ENCODE data around the gene CPNE4. TPM values are rescaled to one million over a fixed set of nuclear protein-coding genes. Genes with fewer than 3 reads are reported as not detected.

Gene CPNE4
- total RNA-seq, 1 experiment from 2014 or later: 0.41 TPM

GRCh38 chr3:131850223-131850622, 184.6 kb downstream of the CPNE4 start:
- Mint-ChIP-seq H3K27ac (ENCODE audit: unreplicated experiment) (no peak overlapping the region), H3K36me3 (ENCODE audit: insufficient read depth, unreplicated experiment) (no peaks in the 10 kb centered on the region), H3K9me3 (ENCODE audit: unreplicated experiment) (no peaks in the 10 kb centered on the region), H3K27me3 (ENCODE audit: insufficient read depth, unreplicated experiment) (peaks cover 10% of the 10 kb centered on the region), H3K4me1 (ENCODE audit: low read depth, unreplicated experiment) (no peaks in the 10 kb centered on the region), H3K4me3 (ENCODE audit: unreplicated experiment) (no peak overlapping the region)
- no peaks in the 10 kb centered on the region for H3K4me1 ChIP-seq
- no peaks in the 10 kb centered on the region for H3K27me3 ChIP-seq (replicated peaks; ENCODE audit: control insufficient read depth, insufficient read depth, low read length)
- intact Hi-C loops (cut with micrococcal nuclease; ENCODE audit: unreplicated experiment): no loop called here
- H3K4me3 ChIP-seq (ENCODE audit: low read depth, low read length): no peak overlapping the region
- no peak for TF ChIP-seq CTCF (IDR thresholded peaks at IDR 0.05; ENCODE audit: insufficient read depth in 1 of 2, low read depth in 1 of 2, low read length in 1 of 2, severe bottlenecking in 1 of 2, unreplicated experiment in 1 of 2)
- no peaks in the 10 kb centered on the region; the same call in 1 of the 2 replicates for H3K9me3 ChIP-seq
- CTCF ChIA-PET: no interaction called here
- H3K36me3 ChIP-seq (ENCODE audit: control insufficient read depth, insufficient read depth, low read length): no peaks in the 10 kb centered on the region
- POLR2A ChIA-PET: no interaction called here
- no peak for DNase-seq
- no TSS peak for BruUV-seq (replicated peaks)

- no peaks in the 10 kb centered on the region for H3K36me3 ChIP-seq (ENCODE audit: control insufficient read depth, insufficient read depth, low read length)
- intact Hi-C loops (cut with micrococcal nuclease; ENCODE audit: unreplicated experiment): no loop called here
- Mint-ChIP-seq H3K27ac (ENCODE audit: unreplicated experiment) (no peak overlapping the region), H3K4me1 (ENCODE audit: low read depth, unreplicated experiment) (no peaks in the 10 kb centered on the region), H3K9me3 (ENCODE audit: unreplicated experiment) (no peaks in the 10 kb centered on the region), H3K4me3 (ENCODE audit: unreplicated experiment) (no peak overlapping the region), H3K36me3 (ENCODE audit: insufficient read depth, unreplicated experiment) (no peaks in the 10 kb centered on the region), H3K27me3 (ENCODE audit: insufficient read depth, unreplicated experiment) (peaks cover 12% of the 10 kb centered on the region)
- ChIA-PET POLR2A (no interaction called here), CTCF (no interaction called here)
- no peaks in the 10 kb centered on the region for H3K27me3 ChIP-seq (replicated peaks; ENCODE audit: control insufficient read depth, insufficient read depth, low read length)
- BruUV-seq (replicated peaks): no TSS peak
- no peaks in the 10 kb centered on the region for H3K4me1 ChIP-seq
- H3K9me3 ChIP-seq: no peaks in the 10 kb centered on the region; the same call in 1 of the 2 replicates
- DNase-seq: no peak
- no peak for TF ChIP-seq CTCF (IDR thresholded peaks at IDR 0.05; ENCODE audit: insufficient read depth in 1 of 2, low read depth in 1 of 2, low read length in 1 of 2, severe bottlenecking in 1 of 2, unreplicated experiment in 1 of 2)
- no peak overlapping the region for H3K4me3 ChIP-seq (ENCODE audit: low read depth, low read length)
Observed at GRCh38 chr3:131849616-131850015, 185.2 kb downstream of the CPNE4 start.

- no TSS peak for BruUV-seq (replicated peaks)
- no peak overlapping the region for H3K4me3 Mint-ChIP-seq (ENCODE audit: unreplicated experiment)
- H3K4me1 Mint-ChIP-seq (ENCODE audit: low read depth, unreplicated experiment): no peaks in the 10 kb centered on the region
- intact Hi-C loops (cut with micrococcal nuclease; ENCODE audit: unreplicated experiment): no loop called here
- H3K36me3 Mint-ChIP-seq (ENCODE audit: insufficient read depth, unreplicated experiment): no peaks in the 10 kb centered on the region
- Histone ChIP-seq H3K4me3 (ENCODE audit: low read depth, low read length) (no peak overlapping the region), H3K9me3 (no peaks in the 10 kb centered on the region; the same call in 1 of the 2 replicates), H3K4me1 (no peaks in the 10 kb centered on the region), H3K36me3 (ENCODE audit: control insufficient read depth, insufficient read depth, low read length) (no peaks in the 10 kb centered on the region), H3K27me3 (replicated peaks; ENCODE audit: control insufficient read depth, insufficient read depth, low read length) (no peaks in the 10 kb centered on the region)
- ChIA-PET CTCF (no interaction called here), POLR2A (no interaction called here)
- peaks cover 12% of the 10 kb centered on the region for H3K27me3 Mint-ChIP-seq (ENCODE audit: insufficient read depth, unreplicated experiment)
- no peak for TF ChIP-seq CTCF (IDR thresholded peaks at IDR 0.05; ENCODE audit: insufficient read depth in 1 of 2, low read depth in 1 of 2, low read length in 1 of 2, severe bottlenecking in 1 of 2, unreplicated experiment in 1 of 2)
- no peak for DNase-seq
- no peak overlapping the region for H3K27ac Mint-ChIP-seq (ENCODE audit: unreplicated experiment)
- no peaks in the 10 kb centered on the region for H3K9me3 Mint-ChIP-seq (ENCODE audit: unreplicated experiment)
Observed at GRCh38 chr3:131847966-131848510, 186.8 kb downstream of the CPNE4 start.
